K562 (cell line): ENCODE data around the gene IFI6. TPM values are rescaled to one million over a fixed set of nuclear protein-coding genes. Genes with fewer than 3 reads are reported as not detected.

ENCODE experiments used
- ATAC-seq: fragments of 200-7000 bp; cut with Tn5 transposase; 3 replicates; pipeline ENCODE4 v1.9.1; 2020; ENCODE audit warnings: moderate library complexity
- BruUV-seq: library from RNA; stranded (reverse); fragments of 400-500 nt; replicated peaks from 2 replicates; lab custom pipeline; 2021; lab: Mats Ljungman, UMichigan
- CTCF ChIA-PET: fragments of 300-600 bp; formaldehyde crosslinking; extraction: SDS; loops from one replicate; lab custom pipeline; 2021; ENCODE audit warnings: low intra/inter-chr PET ratio; lab: Yijun Ruan, JAX
- POLR2A ChIA-PET: fragments of 300-600, 350-650 bp; sonication (Branson Sonifier 250); formaldehyde crosslinking; extraction: SDS; loops from one replicate; lab custom pipeline; 2021; ENCODE audit warnings: antibody characterized with exemption, inconsistent platforms; lab: Yijun Ruan, JAX
- DNase-seq, 4 experiments: peaks; one replicate each; pipeline versions ENCODE4 v3.0.0 to v3.0.0-alpha.2; 2011 to 2018; ENCODE audit warnings: low spot score in 3 of 4, mixed read lengths in 3 of 4; ENCODE audit errors: extremely low read depth in 1 of 4
- FAIRE-seq: peaks from 2 replicates; lab custom pipeline; 2011; peaks lifted over from hg19 to GRCh38; lab: Jason Lieb, UNC
- H2AFZ ChIP-seq: 2 replicates; pipeline ENCODE4 v1.6.0; 2011; ENCODE audit warnings: low read depth, low read length, control low read depth, inconsistent platforms
- H3K27ac ChIP-seq: fragments of 200-600 bp; 3 replicates; pipeline ENCODE4 v1.8.0; 2011; ENCODE audit warnings: low read depth, mild to moderate bottlenecking, control low read depth, inconsistent platforms, low read length, moderate library complexity, mixed read lengths; ENCODE audit errors: extremely low read depth
- H3K27me3 ChIP-seq, 2 experiments: fragments of 300-600 bp in 1 of 2; 2 replicates in 1 of 2; 3 replicates in 1 of 2; pipeline versions ENCODE4 v1.6.0 to v1.8.0; 2011; ENCODE audit warnings: inconsistent platforms in 2 of 2, low read length in 2 of 2, mild to moderate bottlenecking in 1 of 2, mixed read lengths in 1 of 2, moderate library complexity in 1 of 2; ENCODE audit not compliant: control insufficient read depth in 2 of 2, insufficient read depth in 2 of 2
- H3K36me3 ChIP-seq: fragments of 300-600 bp; 3 replicates; pipeline ENCODE4 v1.8.0; 2011; ENCODE audit warnings: mild to moderate bottlenecking, low read length, inconsistent platforms; ENCODE audit not compliant: control insufficient read depth, insufficient read depth
- H3K4me1 ChIP-seq, 2 experiments: fragments of 200-600 bp in 1 of 2; replicated peaks in 1 of 2; 2 replicates in 1 of 2; 3 replicates in 1 of 2; pipeline versions ENCODE4 v1.5.1 to v1.8.0; 2011; ENCODE audit warnings: inconsistent platforms in 2 of 2, low read length in 2 of 2, mild to moderate bottlenecking in 1 of 2, mixed read lengths in 1 of 2, moderate library complexity in 1 of 2; ENCODE audit not compliant: control insufficient read depth in 2 of 2, insufficient read depth in 2 of 2
- H3K4me2 ChIP-seq: 2 replicates; pipeline ENCODE4 v1.6.1; 2011; ENCODE audit warnings: low read length, control low read depth, inconsistent platforms, mixed read lengths; ENCODE audit not compliant: insufficient read depth
- H3K4me3 ChIP-seq: fragments of 200-600 bp; sonication (generic), shearing (Covaris generic); 2 replicates; pipeline ENCODE4 v1.5.1; 2016; ENCODE audit warnings: control low read depth, inconsistent platforms
- H3K79me2 ChIP-seq: fragments of 200-600 bp; 3 replicates; pipeline ENCODE4 v1.8.0; 2011; ENCODE audit warnings: low read length, inconsistent platforms; ENCODE audit not compliant: control insufficient read depth, insufficient read depth
- H3K9ac ChIP-seq, 2 experiments: 2 replicates each; pipeline versions ENCODE4 v1.6.0 to v1.6.1; 2011; ENCODE audit warnings: low read depth in 2 of 2, low read length in 2 of 2, control low read depth in 1 of 2, inconsistent platforms in 1 of 2, mild to moderate bottlenecking in 1 of 2, mixed read lengths in 1 of 2; ENCODE audit not compliant: insufficient read depth in 1 of 2
- H3K9me1 ChIP-seq: one replicate; pipeline ENCODE4 v1.6.0; 2011; ENCODE audit warnings: inconsistent platforms, mild to moderate bottlenecking, low read length, moderate library complexity; ENCODE audit not compliant: control insufficient read depth, insufficient read depth
- H3K9me3 ChIP-seq: replicated peaks from 2 replicates; pipeline ENCODE4 v1.5.1; 2011; ENCODE audit warnings: low read depth, low read length, inconsistent platforms; ENCODE audit not compliant: control insufficient read depth, insufficient read depth
- H4K20me1 ChIP-seq: replicated peaks from 2 replicates; pipeline ENCODE4 v1.6.1; 2011; ENCODE audit warnings: low read length, inconsistent platforms, mixed read lengths; ENCODE audit not compliant: control insufficient read depth, insufficient read depth
- CTBP1 ChIP-seq: fragments of 450-650 bp; IDR thresholded peaks from 2 replicates; pipeline ENCODE4 v1.6.1; 2016; ENCODE audit warnings: borderline replicate concordance
- HDGF ChIP-seq: fragments of 450-650 bp; IDR thresholded peaks from 2 replicates; pipeline ENCODE4 v1.6.1; 2016
- KAT2B ChIP-seq: IDR thresholded peaks from one replicate; pipeline ENCODE4 v1.6.1; 2012; ENCODE audit warnings: low read depth, mild to moderate bottlenecking, control low read depth, inconsistent platforms, low read length, moderate library complexity
- MECOM ChIP-seq: fragments of 250-450 bp; sonication (Bioruptor Pico); IDR thresholded peaks from 2 replicates; pipeline ENCODE4 v1.8.0; 2022; ENCODE audit warnings: inconsistent platforms
- MYC ChIP-seq, 2 experiments: fragments of 250-450 bp in 1 of 2; sonication (Bioruptor Pico) in 1 of 2; IDR thresholded peaks; 2 replicates each; pipeline versions ENCODE4 v1.5.1 to v1.6.1; 2012 to 2021; ENCODE audit warnings: low read depth in 2 of 2, borderline replicate concordance in 1 of 2, improper control_type of control experiment in 1 of 2, low read length in 1 of 2, mild to moderate bottlenecking in 1 of 2, moderate library complexity in 1 of 2
- NFIC ChIP-seq: fragments of 450-650 bp; IDR thresholded peaks from 2 replicates; pipeline ENCODE4 v1.6.1; 2017; ENCODE audit warnings: mild to moderate bottlenecking, inconsistent platforms
- ZBTB7A ChIP-seq: IDR thresholded peaks from 2 replicates; pipeline ENCODE4 v1.6.1; 2011; ENCODE audit warnings: low read depth, mild to moderate bottlenecking, low read length, moderate library complexity, borderline replicate concordance; ENCODE audit not compliant: control insufficient read depth
- ZFX ChIP-seq: sonication (generic); formaldehyde crosslinking; IDR thresholded peaks from 2 replicates; pipeline ENCODE4 v1.8.0; 2022; ENCODE audit warnings: mild to moderate bottlenecking, missing genetic modification reagents, moderate library complexity
- ZNF23 ChIP-seq: fragments of 250-450 bp; sonication (Bioruptor Pico); IDR thresholded peaks from 2 replicates; pipeline ENCODE4 v1.4.0; 2020; ENCODE audit warnings: mild to moderate bottlenecking
- ZNF277 ChIP-seq: fragments of 250-450 bp; sonication (Bioruptor Pico); IDR thresholded peaks from 2 replicates; pipeline ENCODE4 v1.8.0; 2022; ENCODE audit warnings: inconsistent platforms, mild to moderate bottlenecking, moderate library complexity, borderline replicate concordance
- ZNF75A ChIP-seq: fragments of 450-650 bp; formaldehyde crosslinking; IDR thresholded peaks from 2 replicates; pipeline ENCODE4 v1.4.0; 2020; ENCODE audit warnings: mild to moderate bottlenecking
- WGBS: fragments of 100-300 bp; shearing (Covaris generic); methylation state at CpG from one replicate; pipeline ENCODE4 v1.1.6; 2016; ENCODE audit warnings: low coverage, mixed read lengths; ENCODE audit not compliant: insufficient coverage; ENCODE audit errors: missing lambda C conversion rate; 5-methylcytosine and 5-hydroxymethylcytosine counted together
- in situ Hi-C: fragments of 300-500 bp; cut with MboI; formaldehyde crosslinking; loops from 4 replicates; pipeline ENCODE4 v1.15.0; 2018; ENCODE audit warnings: inconsistent platforms, mixed read lengths
- intact Hi-C: fragments of 100-400 bp; cut with micrococcal nuclease; formaldehyde crosslinking; loops from 2 replicates; pipeline ENCODE4 v1.14.2; 2022
- polyA plus RNA-seq, 8 experiments: library from polyadenylated mRNA; depleted of rRNA in 4 of 8; stranded (reverse) in 5 of 8; unstranded in 3 of 8; fragments of >200 nt; fragmentation: Nextera tagmentation in 2 of 8; fragmentation: Illumina TruSeq in 1 of 8; extraction: Ambion mirVana in 2 of 8; extraction: Trizol in 1 of 8; gene quantifications; 2 replicates each; pipeline versions ENCODE4 v1.2.1 to v1.2.3, GENCODE V29; 2011 to 2014; ENCODE audit warnings: inconsistent platforms in 1 of 8, missing spikeins in 1 of 8
- total RNA-seq, 7 experiments: library from RNA; depleted of rRNA in 6 of 7; stranded (reverse); fragments of >200 nt in 6 of 7; fragmentation: Illumina TruSeq in 2 of 7; extraction: Trizol in 2 of 7; gene quantifications; 2 replicates each; pipeline versions ENCODE4 v1.2.1 to v1.2.3, GENCODE V29; 2011 to 2021; ENCODE audit warnings: low replicate concordance in 1 of 7
- TF ChIP-seq, protein P1 (sequence below), 2 experiments: fragments of 450-650 bp in 1 of 2; sonication (generic) in 1 of 2; formaldehyde crosslinking in 1 of 2; IDR thresholded peaks in 1 of 2; conservative IDR thresholded peaks in 1 of 2; 2 replicates each; pipeline versions ENCODE4 v1.6.1 to v1.8.1; 2016 to 2023; ENCODE audit warnings: mild to moderate bottlenecking in 2 of 2, moderate library complexity in 2 of 2, inconsistent platforms in 1 of 2, missing genetic modification reagents in 1 of 2

Gene IFI6
- total and polyA plus RNA-seq, 9 of the 15 experiments (the other 6 are each of a cell fraction or from before 2014, with no cell fraction given) = 0.17 to 4.5 (median 2.2) TPM

- TF ChIP-seq MECOM (CRISPR knock-in tag) = no peak
Measured at GRCh38 chr1:27713869-27714513, 42.0 kb upstream of the IFI6 start (continued).

DNA sequence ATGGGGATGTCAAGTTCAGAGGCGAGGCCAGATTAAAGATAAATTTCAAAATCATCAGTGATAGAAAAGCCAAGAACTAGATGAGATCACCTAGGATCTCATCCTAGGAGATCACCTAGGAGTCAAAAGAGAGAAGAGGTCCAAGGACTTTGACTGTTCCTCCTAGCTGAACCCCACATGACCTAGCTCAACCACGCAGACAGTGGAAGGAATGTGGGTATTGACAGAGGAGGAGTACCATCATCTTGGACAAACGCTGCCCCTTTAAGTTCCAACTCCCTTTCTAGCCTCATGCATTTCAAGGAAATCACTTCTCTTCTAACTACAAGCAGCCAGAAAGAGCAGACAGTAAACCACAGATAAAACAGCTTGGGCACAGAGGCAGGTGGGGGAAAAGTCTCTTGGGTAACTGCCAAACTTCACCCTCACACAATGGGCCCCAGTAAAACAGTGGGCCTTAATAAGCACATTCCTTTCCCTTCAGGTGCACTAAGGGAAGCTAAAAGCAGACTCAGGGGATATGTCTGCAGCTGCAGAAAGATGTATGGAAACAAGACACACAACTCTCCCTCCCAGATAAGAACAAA, 41.2 kb upstream of the IFI6 start:
- Histone ChIP-seq H3K27ac (no peak overlapping the region), H3K79me2 (no peaks in the 10 kb centered on the region), H3K4me3 (no peak overlapping the region), H3K36me3 (no peaks in the 10 kb centered on the region), H2AFZ (no peak overlapping the region), H3K9me1 (no peaks in the 10 kb centered on the region), H3K4me2 (no peak overlapping the region), H3K4me1 (peaks cover 6 to 17% of the 10 kb centered on the region in 2 experiments; a peak in 4 of 5 replicates), H3K9ac (no peak overlapping the region), H3K27me3 (no peaks in the 10 kb centered on the region; a peak in 1 of 5 replicates), H4K20me1 (no peaks in the 10 kb centered on the region), H3K9me3 (peaks cover 2% of the 10 kb centered on the region; the same call in 1 of the 2 replicates)
- in situ Hi-C loops (no loop called here), intact Hi-C loops (no loop called here)
- TF ChIP-seq HDGF (no peak), KAT2B (no peak), NFIC (peak; percentile 43; the same call in 1 of the 2 replicates), ZNF277 (CRISPR knock-in tag) (no peak), MYC (IDR thresholded peaks at IDR 0.05; ENCODE audit: low read depth, low read length) (no peak), MYC (CRISPR knock-in tag; IDR thresholded peaks at IDR 0.05; ENCODE audit: borderline replicate concordance, low read depth) (no peak), ZBTB7A (no peak), ZNF75A (CRISPR knock-in tag) (no peak), CTBP1 (peak; percentile 32; the same call in 1 of the 2 replicates), ZFX (CRISPR knock-in tag) (no peak), ZNF23 (CRISPR knock-in tag) (no peak)
- TF ChIP-seq, protein P1, sequence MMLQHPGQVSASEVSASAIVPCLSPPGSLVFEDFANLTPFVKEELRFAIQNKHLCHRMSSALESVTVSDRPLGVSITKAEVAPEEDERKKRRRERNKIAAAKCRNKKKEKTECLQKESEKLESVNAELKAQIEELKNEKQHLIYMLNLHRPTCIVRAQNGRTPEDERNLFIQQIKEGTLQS (IDR thresholded peaks at IDR 0.05) = no peak
- TF ChIP-seq, protein P1 (CRISPR knock-in tag; conservative IDR thresholded peaks at IDR 0.05) = no peak
- no peak for DNase-seq
- ChIA-PET POLR2A (interaction anchor here (1.4 to 2.2 kb wide), 3 partner anchors 10 to 42 kb away, joined by 3 to 7 read pairs (median 6); partner anchors contain the start of genes FAM76A and IFI6), CTCF (no interaction called here)
- ATAC-seq = no peak
- 8% methylated on average over 3 of the region's 3 CpGs for WGBS
- BruUV-seq = no TSS peak
- no peak for FAIRE-seq
